Spleen (tissue), 11 donors: ENCODE data around the gene PPP1R27. TPM values are rescaled to one million over a fixed set of nuclear protein-coding genes. Genes with fewer than 3 reads are reported as not detected.

Experiments used
- DNase-seq: peaks from one replicate; pipeline ENCODE4 v3.0.0-alpha.2; 2020
- H3K27ac ChIP-seq, 8 donors: fragments of 200-600 bp; sonication (generic) in 7 of 8; 1 replicate in 4 of 8; 2 replicates in 4 of 8; pipeline versions ENCODE4 v1.5.0 to v1.8.0; 2016 to 2021; ENCODE audit warnings: inconsistent platforms in 4 of 8, mild to moderate bottlenecking in 4 of 8, moderate library complexity in 1 of 8
- H3K27me3 ChIP-seq, 7 donors: fragments of 200-600 bp; sonication (generic) in 6 of 7; replicated peaks in 1 of 7; 1 replicate in 4 of 7; 2 replicates in 3 of 7; pipeline versions ENCODE4 v1.5.0 to v1.8.0; 2016 to 2021; ENCODE audit warnings: inconsistent platforms in 3 of 7, mild to moderate bottlenecking in 1 of 7
- H3K36me3 ChIP-seq, 6 donors: fragments of 200-600 bp; sonication (generic) in 5 of 6; 1 replicate in 4 of 6; 2 replicates in 2 of 6; pipeline versions ENCODE4 v1.5.0 to v1.8.0; 2016 to 2021; ENCODE audit warnings: inconsistent platforms in 2 of 6
- H3K4me1 ChIP-seq, 6 donors: fragments of 200-600 bp; sonication (generic) in 5 of 6; 1 replicate in 3 of 6; 2 replicates in 3 of 6; pipeline versions ENCODE4 v1.5.0 to v1.8.0; 2016 to 2021; ENCODE audit warnings: inconsistent platforms in 3 of 6
- H3K4me3 ChIP-seq, 8 donors: fragments of 200-600 bp; sonication (generic) in 7 of 8; 1 replicate in 4 of 8; 2 replicates in 4 of 8; pipeline versions ENCODE4 v1.5.0 to v1.8.0; 2016 to 2021; ENCODE audit warnings: inconsistent platforms in 4 of 8, mild to moderate bottlenecking in 4 of 8, moderate library complexity in 2 of 8
- H3K9me3 ChIP-seq, 8 donors: fragments of 200-600 bp; sonication (generic) in 7 of 8; 1 replicate in 4 of 8; 2 replicates in 4 of 8; pipeline versions ENCODE4 v1.5.0 to v1.8.0; 2016 to 2021; ENCODE audit warnings: inconsistent platforms in 4 of 8
- POLR2A ChIP-seq, 3 donors: fragments of 450-650 bp; IDR thresholded peaks; one replicate each; pipeline ENCODE4 v1.5.1; 2017; ENCODE audit warnings: antibody characterized with exemption in 3 of 3, mild to moderate bottlenecking in 1 of 3
- POLR2AphosphoS5 ChIP-seq, 3 donors: sonication (generic); formaldehyde crosslinking; IDR thresholded peaks; one replicate each; pipeline ENCODE4 v1.5.1; 2017; ENCODE audit warnings: antibody characterized with exemption in 3 of 3
- WGBS, 5 donors: extraction: QIAGEN DNeasy Blood & Tissue Kit in 3 of 5; methylation state at CpG; one replicate each; pipeline versions ENCODE4 v1.1.5 to v1.1.7; 2013 to 2018; 5-methylcytosine and 5-hydroxymethylcytosine counted together
- intact Hi-C: fragments of 100-400 bp; cut with DNase I; formaldehyde crosslinking; loops from one replicate; pipeline ENCODE4 v1.15.0; 2023; ENCODE audit warnings: low total_unique reads
- polyA plus RNA-seq, 3 donors: library from polyadenylated mRNA; stranded (reverse); fragments of 200-250 nt; gene quantifications; one replicate each; pipeline ENCODE4 v1.2.1, GENCODE V29; 2013
- total RNA-seq, 7 donors: library from RNA; depleted of rRNA in 3 of 7; stranded (reverse); fragments of >200 nt in 3 of 7; fragmentation: NEBNext Ultra II Directional in 4 of 7; extraction: Animal tissue kit (Norgen Biotek cat#: 25700) in 4 of 7; gene quantifications; one replicate each; pipeline versions ENCODE4 v1.1.0 to v1.2.1, GENCODE V29; 2016 to 2021
- TF ChIP-seq, protein P1 (sequence below), 11 experiments: fragments of 200-600 bp in 7 of 11; fragments of 450-650 bp in 4 of 11; sonication (generic) in 4 of 11; IDR thresholded peaks in 8 of 11; conservative IDR thresholded peaks in 3 of 11; 1 replicate in 7 of 11; 2 replicates in 4 of 11; pipeline versions ENCODE4 v1.4.0 to v1.8.0; 2016 to 2021; ENCODE audit warnings: antibody characterized with exemption in 11 of 11, inconsistent platforms in 4 of 11, mild to moderate bottlenecking in 1 of 11
- donor health status: healthy with polysubstance abuse.
- donor health status: DM: no; HTN: no; CAD: no; lungs with moderate emphysema.
- donor health status: DM: no; HTN: no; CAD: no.
- donor health status: Bipolar disorder and iron deficiency.
- donor health status: healthy.
- donor health status: DM: no; HTN: no; CAD: no.
- donor health status: DM: yes; HTN: yes; CAD: no.

Gene PPP1R27
- total and polyA plus RNA-seq, 10 donors = 0.09 to 0.39 TPM; not detected in 8

GRCh38 chr17:81807210-81807719 is 27.6 kb downstream of the PPP1R27 start:
- intact Hi-C loops = no loop called here
- peaks cover 0 to 100% (median 67%) of the 10 kb centered on the region in 7 donors for H3K27me3 ChIP-seq

GRCh38 chr17:81806461-81807209 is 28.2 kb downstream of the PPP1R27 start:
- Histone ChIP-seq H3K27me3 (peaks cover 0 to 100% (median 71%) of the 10 kb centered on the region in 7 donors), H3K27ac (no peak overlapping the region), H3K4me1 (peaks cover 8 to 26% (median 21%) of the 10 kb centered on the region in 6 donors), H3K9me3 (no peaks in the 10 kb centered on the region), H3K4me3 (no peak overlapping the region), H3K36me3 (no peaks in the 10 kb centered on the region)
- WGBS, 5 donors = 27 to 42% (median 34%) methylated on average over 16 to 23 of the region's 23 CpGs
- intact Hi-C loops = no loop called here
- TF ChIP-seq POLR2A (IDR thresholded peaks at IDR 0.05) (no peak), POLR2AphosphoS5 (IDR thresholded peaks at IDR 0.05) (no peak)
- TF ChIP-seq, protein P1, sequence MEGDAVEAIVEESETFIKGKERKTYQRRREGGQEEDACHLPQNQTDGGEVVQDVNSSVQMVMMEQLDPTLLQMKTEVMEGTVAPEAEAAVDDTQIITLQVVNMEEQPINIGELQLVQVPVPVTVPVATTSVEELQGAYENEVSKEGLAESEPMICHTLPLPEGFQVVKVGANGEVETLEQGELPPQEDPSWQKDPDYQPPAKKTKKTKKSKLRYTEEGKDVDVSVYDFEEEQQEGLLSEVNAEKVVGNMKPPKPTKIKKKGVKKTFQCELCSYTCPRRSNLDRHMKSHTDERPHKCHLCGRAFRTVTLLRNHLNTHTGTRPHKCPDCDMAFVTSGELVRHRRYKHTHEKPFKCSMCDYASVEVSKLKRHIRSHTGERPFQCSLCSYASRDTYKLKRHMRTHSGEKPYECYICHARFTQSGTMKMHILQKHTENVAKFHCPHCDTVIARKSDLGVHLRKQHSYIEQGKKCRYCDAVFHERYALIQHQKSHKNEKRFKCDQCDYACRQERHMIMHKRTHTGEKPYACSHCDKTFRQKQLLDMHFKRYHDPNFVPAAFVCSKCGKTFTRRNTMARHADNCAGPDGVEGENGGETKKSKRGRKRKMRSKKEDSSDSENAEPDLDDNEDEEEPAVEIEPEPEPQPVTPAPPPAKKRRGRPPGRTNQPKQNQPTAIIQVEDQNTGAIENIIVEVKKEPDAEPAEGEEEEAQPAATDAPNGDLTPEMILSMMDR (IDR thresholded peaks at IDR 0.05 in 8 of 11, conservative IDR thresholded peaks at IDR 0.05 in 3 of 11) = no peak
- DNase-seq = no peak

More at GRCh38 chr17:81807210-81807719, 27.6 kb downstream of the PPP1R27 start:
- H3K27ac ChIP-seq = no peak overlapping the region
- peaks cover 8 to 26% (median 21%) of the 10 kb centered on the region in 6 donors for H3K4me1 ChIP-seq
- H3K9me3 ChIP-seq = no peaks in the 10 kb centered on the region
- no peaks in the 10 kb centered on the region for H3K36me3 ChIP-seq
- 62 to 77% (median 66%) methylated on average over 10 to 18 of the region's 18 CpGs for WGBS, 5 donors
- H3K4me3 ChIP-seq = no peak overlapping the region
- DNase-seq = no peak
- TF ChIP-seq POLR2A (IDR thresholded peaks at IDR 0.05) (no peak), POLR2AphosphoS5 (IDR thresholded peaks at IDR 0.05) (no peak)
- TF ChIP-seq, protein P1 (IDR thresholded peaks at IDR 0.05 in 8 of 11, conservative IDR thresholded peaks at IDR 0.05 in 3 of 11) = no peak

- peaks cover 8 to 26% (median 21%) of the 10 kb centered on the region in 6 donors for H3K4me1 ChIP-seq
- no peak overlapping the region for H3K27ac ChIP-seq
- no peak overlapping the region for H3K4me3 ChIP-seq
- intact Hi-C loops = no loop called here
- no peak for TF ChIP-seq POLR2A (IDR thresholded peaks at IDR 0.05)
- TF ChIP-seq, protein P1 (IDR thresholded peaks at IDR 0.05 in 8 of 11, conservative IDR thresholded peaks at IDR 0.05 in 3 of 11) = no peak
- TF ChIP-seq POLR2AphosphoS5 (IDR thresholded peaks at IDR 0.05) = no peak
- WGBS, 5 donors = 64 to 75% (median 71%) methylated on average over 14 to 18 of the region's 18 CpGs
- peaks cover 0 to 100% (median 75%) of the 10 kb centered on the region in 7 donors for H3K27me3 ChIP-seq
- no peaks in the 10 kb centered on the region for H3K36me3 ChIP-seq
- DNase-seq = no peak
- no peaks in the 10 kb centered on the region for H3K9me3 ChIP-seq
Observed at GRCh38 chr17:81805707-81806460, 29.0 kb downstream of the PPP1R27 start.
